ENCODE data around the gene PRIM1.
"Not testable (repeated sequence)": the region's sequence is repeated elsewhere in the genome, so short reads cannot be mapped to it uniquely, and the experiment has no call there.

PRIM1 gene

DNA sequence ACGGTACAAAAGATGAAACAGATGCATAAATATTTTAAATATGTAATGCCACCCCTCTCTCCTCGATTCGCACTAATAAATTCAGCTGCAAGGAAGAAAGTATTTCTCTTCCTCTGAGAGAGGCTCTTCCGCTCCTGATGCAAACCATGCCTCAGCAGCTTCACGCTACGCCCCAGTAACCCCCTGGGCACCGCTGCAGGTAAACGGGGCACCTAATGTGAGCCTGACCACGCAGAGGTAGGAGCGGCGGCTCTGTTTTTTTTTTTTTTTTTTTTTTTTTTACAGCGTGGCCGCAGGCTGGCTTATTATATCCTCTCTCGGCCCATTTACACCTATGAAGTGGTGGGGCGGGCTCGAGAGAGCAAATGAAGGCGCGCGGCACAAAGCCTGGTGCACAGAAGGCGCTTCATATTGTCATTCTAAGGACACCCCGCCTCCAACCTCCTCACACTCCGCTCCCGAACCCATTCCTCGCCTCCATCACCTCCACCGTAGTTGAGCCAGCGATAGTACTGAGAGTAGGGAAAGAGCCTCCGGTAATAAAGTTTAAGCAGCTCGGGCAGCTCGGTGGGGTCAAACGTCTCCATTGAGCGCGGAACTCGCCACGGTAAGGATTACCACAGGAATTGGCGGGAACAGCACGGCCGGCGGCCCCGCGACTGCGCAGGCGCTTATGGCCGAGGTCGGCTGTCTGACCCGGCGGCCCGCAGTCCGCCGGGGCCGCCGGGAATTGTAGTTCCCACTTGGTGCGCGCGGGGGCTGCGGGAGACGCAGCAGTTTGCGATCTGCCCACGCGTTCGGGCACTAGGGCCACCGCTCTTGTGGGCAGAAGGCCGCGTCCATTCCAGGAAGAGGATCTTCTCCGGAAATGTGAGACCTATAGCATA, at the start of gene PRIM1:
PRIM1 (minus strand) TSS at position 612 of the 887 bp plus-strand sequence; CDS start at position 587, 25 bp downstream.
- Mint-ChIP-seq H3K9me3 (no peaks in the 10 kb centered on the region), H3K4me3 (peak within 1 kb of the TSS; percentile 93 to 98), H3K36me3 (peaks cover 4 to 17% of the 10 kb centered on the region in 2 donors), H3K27ac (peak within 1 kb of the TSS; percentile 99), H3K4me1 (peaks cover 26 to 50% of the 10 kb centered on the region in 2 donors), H3K27me3 (no peaks in the 10 kb centered on the region)
- peak; percentile 88 to 92 for ATAC-seq (replicated peaks)
- DNase-seq = peak; percentile 84

DNA sequence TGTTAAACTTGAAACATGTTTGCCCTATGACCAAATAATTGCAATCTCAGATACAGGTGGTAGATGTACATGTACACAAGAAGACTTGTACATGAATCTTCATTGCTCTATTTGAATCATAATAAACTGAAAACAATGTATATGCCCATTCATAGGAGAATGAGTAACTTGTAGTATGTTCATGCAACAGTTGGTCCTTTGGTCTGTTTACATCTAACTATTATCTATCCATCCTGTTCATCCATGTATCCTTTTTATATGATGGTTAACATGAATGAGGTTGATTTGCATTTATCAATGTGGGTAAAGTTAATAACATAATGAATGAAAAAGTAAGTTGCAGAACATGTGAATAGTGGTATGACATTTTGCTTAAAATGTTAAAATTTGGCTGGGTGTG, 48.1 kb upstream of the PRIM1 start:
- no peaks in the 10 kb centered on the region for H3K4me1 Mint-ChIP-seq
- no peaks in the 10 kb centered on the region for H3K9me3 Mint-ChIP-seq
- H3K4me3 Mint-ChIP-seq = no peak overlapping the region
- H3K36me3 Mint-ChIP-seq = no peaks in the 10 kb centered on the region
- DNase-seq (no peak), ATAC-seq (replicated peaks) (no peak)
- H3K27ac Mint-ChIP-seq = no peak overlapping the region
- peaks cover 0 to 5% of the 10 kb centered on the region in 2 donors for H3K27me3 Mint-ChIP-seq

DNA sequence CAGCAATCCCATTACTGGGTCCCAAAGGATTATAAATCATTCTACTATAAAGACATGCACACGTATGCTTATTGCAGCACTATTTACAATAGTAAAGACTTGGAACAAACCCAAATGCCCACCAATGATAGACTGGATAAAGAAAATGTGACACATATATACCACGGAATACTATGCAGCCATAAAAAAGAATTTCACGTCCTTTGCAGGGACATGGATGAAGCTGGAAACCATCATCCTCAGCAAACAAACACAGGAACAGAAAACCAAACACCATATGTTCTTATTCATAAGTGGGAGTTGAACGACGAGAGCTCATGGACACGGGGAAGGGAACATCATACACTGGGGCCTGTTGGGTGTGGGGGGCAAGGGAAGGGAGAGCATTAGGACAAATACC, 47.2 kb upstream of the PRIM1 start:
- not testable (repeated sequence) for ATAC-seq (replicated peaks); H3K4me1 Mint-ChIP-seq; DNase-seq; H3K36me3 Mint-ChIP-seq; H3K4me3 Mint-ChIP-seq; H3K27ac Mint-ChIP-seq; H3K27me3 Mint-ChIP-seq; H3K9me3 Mint-ChIP-seq

DNA sequence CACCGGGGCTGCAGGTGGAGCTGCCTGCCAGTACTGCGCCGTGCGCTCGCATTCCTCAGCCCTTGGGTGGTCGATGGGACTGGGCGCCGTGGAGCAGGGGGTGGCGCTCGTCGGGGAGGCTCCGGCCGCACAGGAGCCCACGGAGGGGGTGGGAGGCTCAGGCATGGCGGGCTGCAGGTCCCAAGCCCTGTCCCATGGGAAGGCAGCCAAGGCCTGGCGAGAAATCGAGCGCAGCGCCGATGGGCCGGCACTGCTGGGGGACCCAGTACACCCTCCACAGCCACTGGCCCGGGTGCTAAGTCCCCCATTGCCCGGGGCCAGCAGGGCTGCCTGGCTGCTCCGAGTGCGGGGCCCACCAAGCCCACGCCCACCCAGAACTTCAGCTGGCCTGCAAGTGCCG, 43.7 kb upstream of the PRIM1 start:
- H3K27me3 Mint-ChIP-seq; ATAC-seq (replicated peaks); DNase-seq; H3K9me3 Mint-ChIP-seq; H3K27ac Mint-ChIP-seq; H3K4me1 Mint-ChIP-seq; H3K4me3 Mint-ChIP-seq; H3K36me3 Mint-ChIP-seq: not testable (repeated sequence)

DNA sequence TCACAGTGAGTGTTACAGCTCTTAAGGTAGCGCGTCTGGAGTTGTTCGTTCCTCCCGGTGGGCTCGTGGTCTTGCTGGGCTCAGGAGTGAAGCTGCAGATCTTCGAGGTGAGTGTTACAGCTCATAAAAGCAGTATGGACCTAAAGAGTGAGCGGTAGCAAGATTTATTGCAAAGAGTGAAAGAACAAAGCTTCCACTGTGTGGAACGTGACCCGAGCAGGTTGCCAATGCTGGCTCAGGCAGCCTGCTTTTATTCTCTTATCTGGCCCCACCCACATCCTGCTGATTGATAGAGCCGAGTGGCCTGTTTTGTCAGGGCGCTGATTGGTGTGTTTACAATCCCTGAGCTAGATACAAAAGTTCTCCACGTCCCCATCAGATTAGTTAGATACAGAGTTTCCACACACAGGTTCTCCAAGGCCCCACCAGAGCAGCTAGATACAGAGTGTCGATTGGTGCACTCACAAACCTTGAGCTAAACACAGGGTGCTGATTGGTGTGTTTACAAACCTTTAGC, 43.0 kb upstream of the PRIM1 start:
- DNase-seq; H3K27ac Mint-ChIP-seq; H3K4me3 Mint-ChIP-seq; ATAC-seq (replicated peaks); H3K36me3 Mint-ChIP-seq; H3K4me1 Mint-ChIP-seq; H3K9me3 Mint-ChIP-seq: not testable (repeated sequence)
- H3K27me3 Mint-ChIP-seq = peaks cover 0 to 12% of the 10 kb centered on the region in 2 donors

DNA sequence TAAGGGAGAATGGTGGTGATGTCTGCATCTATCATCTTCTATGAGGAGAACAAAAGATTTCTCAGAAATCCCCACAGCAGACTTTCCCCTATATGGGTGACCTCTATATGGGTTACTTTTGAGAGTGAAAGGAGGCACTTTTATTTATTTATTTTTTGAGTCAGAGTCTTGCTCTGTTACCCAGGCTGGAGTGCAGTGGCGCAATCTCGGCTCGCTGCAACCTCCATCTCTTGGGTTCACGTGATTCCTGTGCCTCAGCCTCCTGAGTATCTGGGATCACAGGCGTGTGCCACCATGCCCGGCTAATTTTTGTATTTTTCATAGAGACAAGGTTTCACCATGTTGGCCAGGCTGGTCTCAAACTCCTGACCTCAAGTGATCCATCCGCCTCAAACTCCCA, 41.0 kb upstream of the PRIM1 start:
- H3K4me1 Mint-ChIP-seq; H3K27ac Mint-ChIP-seq; H3K9me3 Mint-ChIP-seq; H3K36me3 Mint-ChIP-seq; H3K27me3 Mint-ChIP-seq; DNase-seq; ATAC-seq (replicated peaks); H3K4me3 Mint-ChIP-seq: not testable (repeated sequence)

DNA sequence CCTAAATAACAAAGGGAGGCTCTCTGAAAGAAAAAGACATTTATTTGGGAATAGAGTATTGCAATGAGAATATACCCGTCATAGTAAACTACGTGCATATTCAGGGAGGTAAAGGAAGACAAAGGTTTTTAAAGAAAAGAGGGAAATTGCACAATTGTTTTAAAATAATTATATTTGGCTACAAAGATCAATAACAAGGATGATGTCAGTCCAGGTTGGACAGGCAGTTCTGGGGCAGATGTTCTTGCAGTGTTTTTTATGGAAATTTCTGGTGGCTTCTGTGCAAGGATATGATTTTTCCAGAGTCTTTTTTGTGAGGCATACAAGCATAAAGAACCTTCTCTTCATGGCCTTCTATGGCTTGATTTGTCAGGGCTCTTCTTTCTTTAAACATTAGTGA, 40.6 kb upstream of the PRIM1 start:
- no peak for DNase-seq
- peaks cover 0 to 9% of the 10 kb centered on the region in 2 donors for H3K27me3 Mint-ChIP-seq
- H3K9me3 Mint-ChIP-seq = no peaks in the 10 kb centered on the region
- ATAC-seq (replicated peaks) = no peak
- H3K4me3 Mint-ChIP-seq = no peak overlapping the region
- H3K27ac Mint-ChIP-seq = no peak overlapping the region
- H3K4me1 Mint-ChIP-seq = no peaks in the 10 kb centered on the region
- H3K36me3 Mint-ChIP-seq = no peaks in the 10 kb centered on the region

DNA sequence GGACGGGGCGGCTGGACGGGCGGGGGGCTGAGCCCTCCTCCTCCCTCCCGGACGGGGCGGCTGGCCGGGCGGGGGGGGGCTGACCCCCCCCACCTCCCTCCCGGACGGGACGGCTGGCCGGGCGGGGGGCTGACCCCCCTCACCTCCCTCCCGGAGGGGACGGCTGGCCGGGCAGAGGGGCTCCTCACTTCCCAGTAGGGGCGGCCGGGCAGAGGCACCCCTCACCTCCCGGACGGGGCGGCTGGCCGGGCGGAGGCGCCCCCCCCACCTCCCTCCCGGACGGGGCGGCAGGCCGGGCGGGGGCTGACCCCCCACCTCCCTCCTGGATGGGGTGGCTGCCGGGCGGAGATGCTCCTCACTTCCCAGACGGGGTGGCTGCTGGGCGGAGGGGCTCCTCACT, 37.3 kb upstream of the PRIM1 start:
- ATAC-seq (replicated peaks); H3K4me3 Mint-ChIP-seq; H3K4me1 Mint-ChIP-seq; DNase-seq; H3K27ac Mint-ChIP-seq; H3K9me3 Mint-ChIP-seq; H3K36me3 Mint-ChIP-seq: not testable (repeated sequence)
- H3K27me3 Mint-ChIP-seq = peaks cover 0 to 11% of the 10 kb centered on the region in 2 donors

DNA sequence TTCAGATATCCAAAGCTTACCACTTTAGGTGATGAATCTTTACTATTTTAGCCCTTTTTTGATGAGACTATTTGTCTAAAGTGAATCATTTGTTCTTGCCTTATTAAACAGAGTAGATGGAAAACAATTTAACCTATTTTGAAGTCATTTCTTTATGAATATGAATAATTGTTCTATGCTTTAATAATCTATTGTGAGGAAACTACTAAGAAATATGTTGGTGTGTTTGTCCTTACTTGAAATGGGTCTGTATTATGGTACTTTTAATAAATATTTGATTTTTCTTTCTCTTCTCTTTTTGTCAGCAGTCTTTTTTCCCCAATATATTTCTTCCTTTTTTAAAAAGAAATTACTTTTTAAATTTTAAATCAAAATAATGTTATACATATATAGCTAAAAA, 35.4 kb upstream of the PRIM1 start:
- H3K27ac Mint-ChIP-seq = no peak overlapping the region
- no peaks in the 10 kb centered on the region for H3K4me1 Mint-ChIP-seq
- H3K27me3 Mint-ChIP-seq = peaks cover 0 to 14% of the 10 kb centered on the region in 2 donors
- no peak overlapping the region for H3K4me3 Mint-ChIP-seq
- ATAC-seq (replicated peaks) (no peak), DNase-seq (no peak)
- no peaks in the 10 kb centered on the region for H3K9me3 Mint-ChIP-seq
- H3K36me3 Mint-ChIP-seq = no peaks in the 10 kb centered on the region

DNA sequence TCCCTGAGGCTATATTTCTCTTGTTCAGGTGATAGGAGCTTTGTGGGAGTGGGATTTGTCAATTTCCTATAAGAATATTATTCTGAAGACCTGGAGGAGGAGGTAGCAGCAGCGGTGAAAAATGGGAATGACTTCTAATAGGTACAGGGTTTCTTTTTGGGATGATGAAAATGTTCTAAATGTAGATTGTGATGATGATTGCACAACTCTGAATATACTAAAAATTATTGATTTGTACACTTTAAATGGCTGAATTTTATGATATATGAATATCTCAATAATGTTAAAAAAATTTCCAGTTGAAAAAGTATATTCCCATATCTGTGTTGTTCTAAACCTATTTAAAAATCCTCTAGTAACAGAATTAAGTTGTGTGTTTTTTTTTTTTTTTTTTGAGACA, 33.8 kb upstream of the PRIM1 start:
- H3K27ac Mint-ChIP-seq = no peak overlapping the region
- no peaks in the 10 kb centered on the region for H3K9me3 Mint-ChIP-seq
- no peaks in the 10 kb centered on the region for H3K36me3 Mint-ChIP-seq
- DNase-seq (no peak), ATAC-seq (replicated peaks) (no peak)
- no peak overlapping the region for H3K4me3 Mint-ChIP-seq
- H3K4me1 Mint-ChIP-seq = no peaks in the 10 kb centered on the region
- H3K27me3 Mint-ChIP-seq = peaks cover 0 to 14% of the 10 kb centered on the region in 2 donors

DNA sequence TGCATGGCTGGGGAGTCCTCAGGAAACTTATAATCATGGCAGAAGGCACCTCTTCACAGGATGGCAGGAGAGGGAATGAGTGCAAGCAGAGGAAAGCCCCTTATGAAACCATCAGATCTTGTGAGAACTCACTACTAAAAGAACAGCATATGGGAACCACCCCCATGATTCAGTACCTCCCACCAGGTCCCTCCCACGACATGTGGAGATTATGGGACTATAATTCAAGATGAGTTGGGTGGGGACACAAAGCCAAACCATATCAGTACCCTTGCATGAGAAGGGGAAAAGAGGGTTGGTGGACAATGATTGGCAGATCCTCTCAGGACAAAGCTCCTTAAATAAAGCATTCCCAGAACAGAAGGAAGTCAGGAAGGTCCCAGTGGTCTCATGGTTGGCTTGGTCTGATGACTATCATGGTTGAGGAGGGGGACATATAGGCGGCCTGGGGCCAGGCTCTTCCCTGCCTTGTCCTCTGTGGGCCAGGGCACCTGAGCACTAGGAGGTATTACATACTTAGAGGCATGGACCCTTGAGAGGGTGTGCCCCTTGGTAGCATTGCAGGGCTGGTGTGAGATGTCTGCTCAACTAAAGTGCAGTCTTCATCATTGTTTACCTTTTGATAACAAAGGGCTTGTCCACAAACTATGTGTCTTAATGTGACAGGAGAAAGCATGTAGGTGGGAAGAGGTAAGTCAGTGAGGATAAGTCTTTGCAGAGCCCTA, 33.2 kb upstream of the PRIM1 start:
- DNase-seq = no peak
- Mint-ChIP-seq H3K36me3 (no peaks in the 10 kb centered on the region), H3K4me3 (no peak overlapping the region), H3K4me1 (no peaks in the 10 kb centered on the region), H3K27me3 (peaks cover 0 to 9% of the 10 kb centered on the region in 2 donors), H3K9me3 (no peaks in the 10 kb centered on the region), H3K27ac (no peak overlapping the region)
- no peak for ATAC-seq (replicated peaks)

DNA sequence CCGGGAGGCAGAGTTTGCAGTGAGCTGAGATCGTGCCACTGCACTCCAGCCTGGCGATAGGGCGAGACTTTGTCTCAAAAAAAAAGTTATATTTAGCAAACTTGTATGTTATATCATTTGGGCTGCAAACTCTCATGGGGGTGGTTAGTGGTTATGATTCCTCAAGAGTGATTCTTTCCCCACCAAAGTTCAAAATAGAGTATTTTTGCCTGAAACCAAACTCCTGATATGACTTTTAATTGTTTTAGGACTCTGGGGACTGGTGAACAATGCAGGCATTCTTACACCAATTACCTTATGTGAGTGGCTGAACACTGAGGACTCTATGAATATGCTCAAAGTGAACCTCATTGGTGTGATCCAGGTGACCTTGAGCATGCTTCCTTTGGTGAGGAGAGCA, 29.6 kb upstream of the PRIM1 start:
- no peaks in the 10 kb centered on the region for H3K4me1 Mint-ChIP-seq
- H3K4me3 Mint-ChIP-seq = no peak overlapping the region
- ATAC-seq (replicated peaks) = no peak
- DNase-seq = no peak
- peaks cover 0 to 4% of the 10 kb centered on the region in 2 donors for H3K27me3 Mint-ChIP-seq
- H3K36me3 Mint-ChIP-seq = no peaks in the 10 kb centered on the region
- H3K9me3 Mint-ChIP-seq = no peaks in the 10 kb centered on the region
- H3K27ac Mint-ChIP-seq = no peak overlapping the region

DNA sequence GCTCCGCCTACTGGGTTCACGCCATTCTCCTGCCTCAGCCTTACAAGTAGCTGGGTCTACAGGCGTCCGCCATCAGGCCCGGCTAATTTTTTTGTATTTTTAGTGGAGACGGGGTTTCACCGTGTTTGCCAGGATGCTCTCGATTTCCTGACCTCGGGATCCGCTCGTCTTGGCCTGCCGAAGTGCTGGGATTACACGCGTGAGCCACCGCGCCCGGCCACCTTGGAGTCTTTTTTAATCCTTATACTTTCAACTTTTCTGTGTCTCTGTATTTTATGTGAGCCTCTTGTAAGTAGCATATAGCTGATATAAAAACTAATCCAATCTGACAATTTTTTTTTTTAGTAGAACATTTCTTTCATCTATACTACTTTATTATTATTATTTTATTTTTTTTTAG, 26.6 kb upstream of the PRIM1 start:
- no peak overlapping the region for H3K4me3 Mint-ChIP-seq
- H3K4me1 Mint-ChIP-seq = peaks cover 4 to 6% of the 10 kb centered on the region in 2 donors
- H3K9me3 Mint-ChIP-seq = peaks cover 0 to 3% of the 10 kb centered on the region in 2 donors
- H3K27ac Mint-ChIP-seq = no peak overlapping the region
- DNase-seq (no peak), ATAC-seq (replicated peaks) (no peak)
- no peaks in the 10 kb centered on the region for H3K27me3 Mint-ChIP-seq
- no peaks in the 10 kb centered on the region for H3K36me3 Mint-ChIP-seq

DNA sequence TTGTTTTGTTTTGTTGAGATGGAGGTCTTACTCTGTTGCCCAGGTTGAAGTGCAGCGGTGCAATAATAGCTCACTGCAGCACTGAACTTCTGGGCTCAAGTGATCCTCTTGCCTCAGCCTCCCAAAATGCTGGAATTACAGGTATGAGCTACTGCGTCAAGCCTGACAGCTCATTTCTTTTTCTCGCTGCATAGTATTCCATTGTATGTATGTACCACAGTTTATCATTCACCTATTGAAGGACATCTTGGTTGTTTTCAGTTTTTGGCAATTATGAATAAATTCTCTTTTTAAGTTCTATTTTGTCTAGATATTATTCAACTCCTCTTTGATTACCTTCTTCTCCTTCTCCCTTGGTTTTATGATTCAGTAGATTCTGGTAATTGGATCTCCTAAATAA, 24.5 kb upstream of the PRIM1 start:
- DNase-seq = no peak
- H3K27ac Mint-ChIP-seq = no peak overlapping the region
- no peak overlapping the region for H3K4me3 Mint-ChIP-seq
- no peaks in the 10 kb centered on the region for H3K27me3 Mint-ChIP-seq
- no peaks in the 10 kb centered on the region for H3K36me3 Mint-ChIP-seq
- H3K4me1 Mint-ChIP-seq = peaks cover 4 to 11% of the 10 kb centered on the region in 2 donors
- H3K9me3 Mint-ChIP-seq = peaks cover 0 to 3% of the 10 kb centered on the region in 2 donors
- no peak for ATAC-seq (replicated peaks)

DNA sequence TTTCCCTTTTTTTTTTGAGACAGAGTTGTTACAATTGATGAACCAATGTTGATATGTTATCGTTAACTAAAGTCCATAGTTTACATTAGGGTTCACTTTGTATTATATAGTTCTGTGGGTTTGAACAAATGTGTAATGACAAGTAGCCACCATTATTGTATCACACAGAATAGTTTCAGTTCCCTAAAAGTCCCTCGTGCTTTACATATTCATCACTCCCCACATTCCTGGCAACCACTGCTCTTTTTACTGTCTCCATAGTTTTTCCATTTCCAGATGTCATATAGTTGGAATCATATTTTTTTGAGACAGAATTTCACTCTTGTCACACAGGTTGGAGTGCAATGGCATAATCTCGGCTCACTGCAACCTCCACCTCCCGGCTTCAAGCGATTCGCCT, 23.5 kb upstream of the PRIM1 start:
- Mint-ChIP-seq H3K27me3 (no peaks in the 10 kb centered on the region), H3K4me3 (no peak overlapping the region), H3K4me1 (peaks cover 4 to 11% of the 10 kb centered on the region in 2 donors), H3K27ac (no peak overlapping the region), H3K9me3 (peaks cover 0 to 3% of the 10 kb centered on the region in 2 donors), H3K36me3 (no peaks in the 10 kb centered on the region)
- ATAC-seq (replicated peaks) (peak; percentile 72 to 78), DNase-seq (no peak)
